LNCaP clone FGC (cell line): Measurements from ENCODE around the gene CCDC88C.

Experiments used
- DNase-seq: peaks from one replicate; pipeline ENCODE4 v3.0.0-alpha.2; 2011; ENCODE audit warnings: low read depth
- H3K4me3 ChIP-seq: 2 replicates; pipeline ENCODE4 v1.5.1; 2011; ENCODE audit warnings: mild to moderate bottlenecking, low read depth, low read length, control low read depth
- TF ChIP-seq, protein P1 (sequence below): IDR thresholded peaks from 2 replicates; pipeline ENCODE4 v1.5.1; 2012; ENCODE audit warnings: mild to moderate bottlenecking; ENCODE audit not compliant: control insufficient read depth, insufficient read depth; ENCODE audit errors: extremely low read depth

The CCDC88C gene

DNA sequence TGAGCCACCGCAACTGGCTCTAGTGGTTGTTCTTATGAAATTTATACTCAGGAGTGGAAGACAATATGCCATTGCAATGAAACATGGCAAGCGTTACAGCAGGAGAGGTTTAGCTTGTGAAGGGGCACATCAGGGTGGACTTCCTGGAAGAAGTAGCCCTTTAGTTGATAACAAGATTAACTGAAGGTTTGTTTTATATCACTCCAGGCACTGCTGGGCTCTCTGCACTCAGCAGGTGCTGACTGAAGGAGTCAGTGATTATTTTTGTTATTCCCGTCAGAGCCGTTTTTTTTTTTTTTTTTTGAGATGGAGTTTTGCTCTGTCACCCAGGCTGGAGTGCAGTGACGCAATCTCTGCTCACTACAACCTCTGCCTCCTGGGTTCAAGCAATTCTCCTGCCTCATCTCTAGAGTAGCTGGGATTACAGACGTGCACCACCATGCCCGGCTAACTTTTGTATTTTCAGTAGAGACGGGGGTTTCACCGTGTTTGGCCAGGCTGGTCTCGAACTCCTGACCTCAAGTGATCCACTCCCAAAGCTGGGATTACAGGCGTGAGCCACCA is 155.6 kb downstream of the CCDC88C start:
- no peak for DNase-seq
- no peak overlapping the region for H3K4me3 ChIP-seq
- TF ChIP-seq, protein P1, sequence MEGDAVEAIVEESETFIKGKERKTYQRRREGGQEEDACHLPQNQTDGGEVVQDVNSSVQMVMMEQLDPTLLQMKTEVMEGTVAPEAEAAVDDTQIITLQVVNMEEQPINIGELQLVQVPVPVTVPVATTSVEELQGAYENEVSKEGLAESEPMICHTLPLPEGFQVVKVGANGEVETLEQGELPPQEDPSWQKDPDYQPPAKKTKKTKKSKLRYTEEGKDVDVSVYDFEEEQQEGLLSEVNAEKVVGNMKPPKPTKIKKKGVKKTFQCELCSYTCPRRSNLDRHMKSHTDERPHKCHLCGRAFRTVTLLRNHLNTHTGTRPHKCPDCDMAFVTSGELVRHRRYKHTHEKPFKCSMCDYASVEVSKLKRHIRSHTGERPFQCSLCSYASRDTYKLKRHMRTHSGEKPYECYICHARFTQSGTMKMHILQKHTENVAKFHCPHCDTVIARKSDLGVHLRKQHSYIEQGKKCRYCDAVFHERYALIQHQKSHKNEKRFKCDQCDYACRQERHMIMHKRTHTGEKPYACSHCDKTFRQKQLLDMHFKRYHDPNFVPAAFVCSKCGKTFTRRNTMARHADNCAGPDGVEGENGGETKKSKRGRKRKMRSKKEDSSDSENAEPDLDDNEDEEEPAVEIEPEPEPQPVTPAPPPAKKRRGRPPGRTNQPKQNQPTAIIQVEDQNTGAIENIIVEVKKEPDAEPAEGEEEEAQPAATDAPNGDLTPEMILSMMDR, result no peak

DNA sequence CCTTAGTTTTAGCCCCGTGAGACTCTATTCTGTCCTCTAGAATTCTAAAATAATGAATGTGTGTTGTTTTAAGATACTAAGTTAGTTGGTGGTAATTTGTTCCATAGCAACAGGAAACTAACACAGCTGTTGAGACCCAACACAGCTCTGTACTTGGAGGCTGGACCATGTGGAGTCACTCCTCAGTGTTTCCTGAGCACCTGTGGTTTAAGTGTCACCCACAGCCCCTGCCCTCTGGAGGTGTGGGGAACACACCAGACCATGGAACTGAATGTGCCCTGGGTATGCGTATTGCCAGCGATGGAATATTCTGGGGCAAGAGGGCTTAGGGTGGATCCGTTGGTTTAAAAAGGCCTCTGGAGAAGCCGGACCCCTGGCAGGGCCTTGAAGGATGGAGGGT is 156.5 kb downstream of the CCDC88C start:
- TF ChIP-seq, protein P1, result no peak
- no peak for DNase-seq
- H3K4me3 ChIP-seq, result no peak overlapping the region

DNA sequence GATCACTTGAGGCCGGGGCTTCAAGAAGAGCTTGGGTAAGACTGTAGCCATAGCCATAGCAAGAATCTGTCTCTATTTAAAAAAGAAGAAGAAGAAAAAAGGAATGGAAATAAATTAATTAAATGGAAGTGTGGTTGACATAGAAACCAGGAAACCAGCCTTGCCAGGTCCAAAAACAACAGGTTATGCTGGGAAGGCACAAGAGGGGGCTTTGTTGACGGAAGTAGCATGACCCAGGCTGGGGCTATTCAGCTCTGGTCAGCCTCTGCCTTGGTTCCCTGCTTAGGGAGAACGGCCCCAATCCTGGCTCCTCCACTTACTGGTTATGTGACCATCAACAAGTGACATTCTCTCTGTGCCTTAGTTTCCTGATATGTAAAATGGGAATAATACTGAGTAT is 158.7 kb downstream of the CCDC88C start:
- DNase-seq, result no peak
- no peak overlapping the region for H3K4me3 ChIP-seq
- TF ChIP-seq, protein P1, result no peak

DNA sequence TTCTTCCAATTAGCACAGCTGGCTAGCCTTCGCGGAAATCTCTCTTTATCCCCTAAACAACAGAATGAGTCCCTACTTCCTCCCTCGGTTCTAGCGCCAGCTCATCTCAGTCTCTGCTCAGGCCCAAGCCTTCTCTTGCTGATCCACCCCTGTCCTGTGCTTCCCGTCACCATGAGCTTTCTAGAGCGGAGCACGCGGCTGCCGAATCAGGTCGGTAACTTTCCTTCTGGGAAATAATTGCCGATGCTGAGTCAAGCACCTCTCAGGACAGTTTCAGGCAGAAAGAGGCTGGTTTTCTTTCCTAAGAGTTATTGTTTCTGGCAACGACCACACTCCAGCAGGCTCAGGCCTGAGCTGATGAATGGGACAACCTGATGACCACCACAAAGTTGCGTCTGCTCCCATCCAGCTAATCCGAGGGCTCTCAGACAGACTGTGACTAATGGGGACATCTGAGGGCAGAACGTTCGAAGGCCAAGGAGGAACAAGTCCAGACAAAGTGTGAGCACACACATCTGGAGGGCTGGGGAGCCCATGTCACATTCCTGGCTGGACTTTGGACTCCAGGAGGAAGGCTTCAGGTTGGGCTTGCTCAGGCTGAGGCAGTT is 159.5 kb downstream of the CCDC88C start:
- no peak for DNase-seq
- H3K4me3 ChIP-seq, result no peak overlapping the region
- TF ChIP-seq, protein P1, result no peak

DNA sequence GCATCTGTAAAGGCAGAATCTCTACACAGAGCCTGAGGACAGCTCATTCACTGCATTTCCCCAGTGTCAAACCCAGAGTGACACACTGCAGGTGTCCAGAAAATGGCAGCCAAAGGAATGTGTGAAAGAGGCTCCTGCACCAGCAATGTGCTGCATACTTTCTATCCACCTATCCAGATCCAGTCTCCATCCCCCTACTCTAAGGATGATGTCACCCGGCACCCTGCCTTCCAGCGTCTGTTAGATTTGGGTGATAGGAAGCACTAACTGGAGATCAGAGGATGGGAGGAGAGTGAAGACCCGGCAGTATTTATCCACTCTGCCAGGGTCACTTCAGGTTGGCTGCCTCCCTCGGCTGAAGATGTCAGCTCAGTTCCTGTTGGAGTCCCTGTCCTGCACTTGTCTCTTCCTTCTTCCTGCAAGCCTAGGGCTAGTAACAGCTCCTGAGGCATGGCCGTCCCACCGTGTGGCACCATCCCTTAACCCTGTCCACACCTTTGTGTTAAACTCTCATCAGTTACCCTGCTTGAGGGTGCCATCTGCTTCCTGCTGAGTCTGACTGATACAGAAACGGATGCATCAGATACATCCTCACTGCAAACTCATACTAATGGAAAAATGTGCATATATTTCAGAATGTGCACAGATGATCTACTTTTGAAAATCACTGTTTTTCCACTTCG is 160.2 kb downstream of the CCDC88C start:
- TF ChIP-seq, protein P1, result no peak
- DNase-seq, result no peak
- no peak overlapping the region for H3K4me3 ChIP-seq

DNA sequence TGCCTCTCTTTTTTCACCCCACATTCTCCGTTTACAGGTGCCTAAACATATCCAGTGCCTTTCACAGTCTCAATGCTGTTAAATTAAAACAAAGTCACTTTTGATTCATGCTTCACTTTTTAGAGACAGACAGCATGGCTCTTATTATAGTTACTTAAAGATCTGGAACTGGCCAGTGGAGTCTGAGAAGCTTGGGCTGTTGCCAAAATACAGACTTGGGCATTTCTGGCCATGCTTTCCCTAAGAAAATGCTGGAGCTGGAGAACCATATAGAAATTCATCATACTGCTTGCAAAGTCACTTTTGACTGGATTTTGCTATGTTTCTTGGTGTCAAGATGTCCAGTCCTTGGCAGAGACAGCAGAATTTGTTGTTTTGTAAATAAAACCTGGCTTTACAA is 161.0 kb downstream of the CCDC88C start:
- no peak overlapping the region for H3K4me3 ChIP-seq
- no peak for DNase-seq
- TF ChIP-seq, protein P1, result no peak
